HG03066 (cell line): ENCODE measurements around the gene NOL6.
"Not testable (repeated sequence)": the region's sequence is repeated elsewhere in the genome, so short reads cannot be mapped to it uniquely, and the experiment has no call there.

Source experiments
- ATAC-seq: cut with Tn5 transposase; IDR thresholded peaks from one replicate; pipeline ENCODE4 v1.9.1; 2021; ENCODE audit warnings: low read depth; ENCODE audit not compliant: unreplicated experiment

The NOL6 gene

DNA sequence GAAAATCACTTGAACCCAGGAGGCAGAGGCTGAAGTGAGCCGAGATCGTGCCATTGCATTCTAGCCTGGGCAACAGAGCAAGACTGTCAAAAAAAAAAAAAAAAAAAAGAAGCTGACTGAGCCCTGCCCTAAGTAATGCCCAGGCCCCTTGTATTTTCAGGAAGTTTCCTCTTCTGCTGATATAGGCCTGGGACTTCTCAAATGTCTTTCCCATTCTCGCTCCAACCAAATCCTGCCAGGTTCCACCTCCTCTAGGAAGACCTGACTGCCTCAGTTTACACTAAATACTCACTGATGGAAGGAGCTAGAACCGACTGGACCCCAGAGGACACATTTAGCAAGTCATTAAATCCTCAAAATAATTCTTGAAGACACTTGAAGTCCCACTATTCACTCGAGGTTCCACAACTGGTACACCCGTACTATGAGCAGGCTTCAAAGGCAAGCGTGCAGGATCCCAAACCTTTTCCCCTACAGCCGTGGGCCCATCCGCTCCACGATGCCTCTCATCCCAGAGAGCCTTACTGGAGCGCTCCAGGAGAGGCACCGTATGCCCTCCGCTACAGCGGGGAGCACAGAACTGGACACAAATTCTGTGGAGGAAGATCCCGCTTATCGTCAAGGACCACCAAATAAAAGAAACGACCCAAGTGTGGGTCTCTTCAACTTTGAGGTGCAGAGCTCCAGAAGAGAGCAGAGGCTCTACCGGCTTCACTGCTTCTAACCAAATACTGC lies 676 bp downstream of the NOL6 start:
- ATAC-seq, result no peak

DNA sequence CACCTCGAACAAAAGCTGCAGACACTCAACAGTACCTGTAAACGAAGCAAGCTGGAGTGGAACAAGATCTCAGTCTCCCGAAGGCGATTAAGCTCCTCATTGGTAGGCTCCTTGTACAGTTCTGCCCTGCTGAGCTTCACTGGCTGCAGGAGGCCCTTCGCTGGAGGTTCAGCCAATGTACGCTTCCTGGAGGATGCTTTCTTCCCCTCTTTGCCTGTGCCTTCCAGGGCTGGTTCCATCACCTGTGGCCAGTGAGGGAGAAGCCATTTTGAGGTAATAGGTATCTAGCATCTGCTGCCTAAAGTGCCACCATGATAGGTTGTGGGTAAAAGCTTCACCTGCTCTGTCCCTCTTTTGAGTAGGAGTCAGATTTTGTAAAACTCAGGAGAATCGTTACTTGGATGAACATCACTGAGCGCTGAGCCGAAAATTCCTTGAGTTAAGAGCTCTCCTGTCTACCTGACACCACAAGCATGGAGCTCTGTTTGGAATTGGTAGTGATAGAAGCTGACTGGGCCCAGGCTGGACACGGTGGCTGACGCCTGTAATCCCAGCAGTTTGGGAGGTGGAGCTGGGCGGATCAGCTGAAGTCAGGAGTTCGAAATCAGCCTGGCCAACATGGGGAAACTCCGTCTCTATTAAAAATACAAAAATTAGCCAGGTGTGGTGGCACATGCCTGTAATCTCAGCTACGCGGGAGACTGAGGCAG lies 1.4 kb downstream of the NOL6 start:
- no peak for ATAC-seq

DNA sequence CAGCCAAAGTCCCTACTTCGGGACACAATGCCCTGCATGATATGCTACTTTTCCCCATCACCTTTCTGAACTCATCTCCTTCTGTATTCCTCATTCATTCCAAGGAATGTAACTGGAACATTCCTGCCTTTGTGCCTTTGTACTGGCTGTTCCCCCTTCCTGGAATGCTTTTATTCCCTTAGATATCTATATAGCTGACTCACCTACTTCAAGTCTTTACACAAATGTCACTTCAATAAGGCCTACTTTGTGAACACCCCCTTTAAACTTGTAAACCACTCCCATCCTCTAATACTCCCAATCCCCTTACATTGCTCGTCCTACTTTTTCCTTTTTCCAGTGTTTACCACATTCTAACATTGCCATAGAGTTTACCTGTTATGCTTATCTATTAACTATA lies 2.4 kb downstream of the NOL6 start:
- no peak for ATAC-seq

DNA sequence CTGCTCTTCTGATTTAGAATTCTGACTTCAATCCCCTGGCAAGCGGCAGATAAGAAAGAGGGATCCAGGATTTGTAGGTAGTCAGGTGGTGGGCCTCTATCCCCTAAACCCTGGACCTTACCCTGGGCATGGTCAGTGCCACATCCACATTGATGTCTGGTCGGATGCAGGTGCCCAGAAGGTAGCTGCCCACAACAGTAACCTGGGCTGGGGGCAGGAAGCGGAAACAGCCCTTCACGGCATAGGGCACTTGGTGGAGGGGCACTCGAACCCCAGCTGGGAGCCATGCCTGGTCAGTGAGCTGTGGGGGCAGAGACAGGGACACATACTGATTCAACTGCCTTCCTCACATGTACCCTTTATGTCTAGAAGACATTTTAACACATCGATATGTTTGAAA lies 3.8 kb downstream of the NOL6 start:
- no peak for ATAC-seq

DNA sequence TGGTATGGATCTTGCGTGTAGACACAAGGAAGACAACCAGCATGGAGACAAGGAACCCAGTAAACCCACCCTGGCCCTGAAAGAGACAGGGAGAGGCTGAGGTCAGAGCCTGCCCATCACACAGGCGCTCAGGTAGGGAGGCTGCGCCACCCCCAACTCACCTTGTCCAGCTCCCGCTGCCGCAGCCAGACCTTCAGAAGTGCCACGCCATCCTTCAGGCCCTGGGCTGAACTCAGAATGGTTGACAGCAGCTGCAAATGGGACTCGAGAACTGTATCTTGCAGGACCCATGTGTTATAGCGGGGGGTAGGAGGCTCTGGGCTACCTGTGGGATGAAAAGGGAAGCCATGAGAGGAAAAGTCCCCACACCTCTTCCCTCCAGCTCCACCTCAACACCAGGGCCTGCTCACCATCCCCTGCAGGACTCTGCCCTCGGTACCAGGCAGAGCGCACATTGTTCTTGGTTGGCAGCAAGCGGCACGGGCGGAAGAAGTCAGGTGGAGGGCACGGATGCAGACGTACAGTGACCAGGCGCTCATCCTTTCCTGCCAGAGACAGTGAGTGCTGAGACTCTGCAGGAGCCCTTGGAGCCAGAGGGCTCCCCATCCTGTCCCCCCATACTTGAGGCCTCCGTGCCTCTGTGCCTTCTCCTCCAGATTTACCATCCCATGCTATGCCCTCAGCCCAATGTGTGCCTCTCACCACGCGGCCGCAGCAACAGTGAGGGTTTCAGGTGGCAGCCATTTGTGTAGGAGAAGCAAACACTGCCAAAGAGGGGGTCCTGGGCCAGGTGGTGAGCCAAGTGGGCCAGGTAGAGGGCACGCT lies 4.7 kb downstream of the NOL6 start:
- ATAC-seq, result no peak

DNA sequence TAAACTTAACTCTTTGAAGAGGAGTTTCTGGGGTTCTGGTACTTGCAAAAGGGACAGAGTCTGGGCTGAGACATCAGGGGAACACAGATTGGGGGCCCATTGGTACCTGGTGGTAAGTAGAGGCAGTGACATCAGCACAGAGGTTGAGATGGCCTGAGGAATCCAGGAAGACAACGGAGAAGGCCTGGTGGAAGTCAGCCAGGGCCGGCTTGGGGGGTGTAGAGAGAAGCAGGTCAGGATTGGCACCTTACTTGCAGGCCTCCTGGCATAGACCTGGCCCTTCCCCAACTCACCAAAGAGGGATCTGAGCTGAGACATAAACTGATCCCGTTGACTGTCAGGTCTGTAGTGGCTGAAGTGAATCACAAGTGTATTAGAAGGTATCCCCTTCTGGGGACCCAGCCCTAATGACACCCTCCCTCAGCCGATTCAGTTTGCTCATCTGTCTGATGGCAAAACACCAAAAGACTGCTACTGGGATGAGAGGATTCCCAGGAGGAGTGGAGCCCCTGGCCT lies 5.5 kb downstream of the NOL6 start:
- ATAC-seq, result no peak

DNA sequence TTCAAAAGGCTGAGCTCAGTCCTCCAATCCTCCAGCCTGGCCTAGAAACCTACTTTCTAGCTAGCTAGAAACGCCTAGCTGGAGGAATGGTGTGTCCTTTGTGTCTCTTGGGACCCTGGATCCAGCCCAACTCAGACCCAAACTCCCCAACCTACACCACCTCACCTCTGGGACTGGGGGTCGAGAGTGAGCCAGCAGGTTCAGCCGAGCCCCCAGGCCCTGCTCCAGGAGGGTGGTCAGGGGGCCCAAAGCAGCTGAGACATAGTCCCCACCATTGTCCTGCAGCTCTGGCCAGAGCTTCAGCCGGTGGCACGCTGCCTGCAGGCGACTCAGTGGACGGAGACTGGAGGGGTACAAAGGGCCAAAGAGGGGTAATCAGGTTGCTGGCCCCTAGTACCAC lies 6.2 kb downstream of the NOL6 start:
- ATAC-seq, result no peak

DNA sequence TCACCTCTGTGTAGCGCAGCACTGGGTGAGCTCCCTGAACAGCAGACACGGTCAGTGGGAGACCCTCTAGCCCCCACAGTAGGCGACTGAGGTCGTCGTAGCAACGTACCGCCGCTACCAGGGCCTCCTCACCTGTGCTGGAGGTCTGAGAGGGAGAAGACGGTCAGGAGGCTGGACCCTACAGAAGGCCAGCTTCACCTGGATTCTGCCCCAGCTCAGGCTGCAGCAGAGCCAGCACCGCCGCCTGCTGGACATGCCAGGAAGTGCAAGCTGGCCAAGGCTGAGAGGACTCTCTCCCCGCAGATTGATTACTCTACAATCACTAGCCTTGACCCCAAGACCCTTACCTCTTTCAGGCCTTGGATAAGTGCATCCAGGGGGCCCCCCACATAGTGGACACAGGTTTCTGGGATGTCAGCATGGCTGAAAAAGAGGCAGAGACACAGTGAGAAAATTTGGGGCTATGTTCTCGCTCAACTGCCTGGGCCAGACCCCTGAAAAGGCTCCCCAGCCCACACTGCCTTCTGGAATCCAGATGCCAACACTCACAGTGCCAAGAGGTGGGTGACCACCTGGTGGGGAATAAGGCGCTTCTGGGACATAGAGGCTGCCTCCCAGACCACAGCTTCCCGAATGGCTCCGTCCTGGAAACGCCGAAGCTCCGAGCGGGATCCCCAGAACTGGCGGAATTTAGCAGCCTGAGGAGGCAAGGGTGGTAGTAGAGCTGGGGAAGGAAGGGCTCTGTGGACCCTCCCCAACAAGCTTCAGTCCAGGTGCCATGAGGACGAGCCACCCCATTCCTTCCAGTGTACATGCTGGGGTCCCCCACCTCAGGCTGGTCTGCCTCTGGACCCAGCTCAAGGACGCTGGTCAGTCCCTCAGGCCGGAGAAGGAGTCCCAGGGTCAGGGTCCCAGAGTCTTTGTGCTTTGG lies 6.9 kb downstream of the NOL6 start:
- ATAC-seq, result no peak

DNA sequence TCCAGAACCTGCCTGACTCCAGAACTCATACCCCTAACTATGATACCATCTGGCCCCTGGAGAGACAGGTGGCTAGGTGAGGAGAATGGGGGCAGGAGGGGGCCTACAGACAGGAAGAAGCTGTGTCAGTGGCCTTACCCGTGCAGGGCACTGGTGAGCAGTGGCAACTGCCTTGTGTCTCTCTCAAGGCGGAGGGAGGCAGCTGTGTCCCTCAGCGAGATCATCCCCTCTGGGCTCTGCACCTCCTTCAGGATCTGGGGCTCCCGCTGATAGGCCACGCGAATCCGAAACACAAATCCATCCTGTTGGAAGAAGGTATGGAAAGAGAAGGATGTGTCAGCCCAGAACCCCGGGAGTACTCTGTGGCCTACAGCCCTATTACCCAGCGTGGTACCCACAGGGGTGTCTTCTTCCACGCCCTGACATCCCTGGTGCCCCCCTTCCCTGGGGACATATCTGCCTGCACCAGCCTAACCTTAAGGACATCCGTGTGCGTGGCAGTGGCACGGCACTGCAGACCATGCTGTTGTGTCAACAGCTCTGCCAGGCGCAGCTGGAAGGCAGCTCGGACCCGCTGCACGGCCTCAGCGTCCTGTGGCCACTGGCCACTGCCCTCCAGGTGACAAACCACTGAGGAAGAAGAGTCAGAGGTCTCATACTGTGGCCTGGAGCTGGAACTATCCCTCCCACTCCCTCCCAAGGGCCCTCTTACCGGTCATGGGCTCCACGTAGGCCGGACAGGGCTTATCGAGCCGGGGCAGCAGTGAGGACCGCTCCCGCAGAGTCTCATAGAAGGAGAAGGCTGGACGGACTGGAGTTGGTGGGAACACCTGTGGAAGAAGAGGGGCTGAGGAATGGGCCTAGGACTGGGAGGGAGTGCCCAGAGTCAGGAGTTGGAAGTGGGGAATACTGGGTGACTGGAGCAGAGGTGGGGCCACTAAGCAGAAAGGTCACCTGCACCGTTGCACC lies 7.8 kb downstream of the NOL6 start:
- no peak for ATAC-seq

DNA sequence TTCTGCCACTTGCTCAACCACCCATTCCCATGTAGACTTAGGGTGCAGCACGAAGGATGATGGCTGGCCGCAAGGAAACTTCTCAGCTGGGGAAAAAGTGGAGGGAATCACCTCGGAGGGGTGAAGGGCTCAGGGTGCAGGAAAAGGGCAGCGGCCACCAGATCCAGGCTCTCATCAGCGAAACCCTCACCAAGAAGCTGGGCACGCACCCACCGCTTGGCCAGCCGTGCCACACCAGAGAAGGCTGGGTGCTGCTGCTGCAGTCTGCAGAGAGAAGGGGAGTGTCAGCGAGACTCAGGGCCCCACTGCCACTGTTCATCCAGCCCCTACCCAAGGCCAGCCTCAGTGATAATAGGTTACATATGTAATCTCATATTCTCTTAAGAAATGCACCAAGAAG lies 8.6 kb downstream of the NOL6 start:
- ATAC-seq, result no peak

DNA sequence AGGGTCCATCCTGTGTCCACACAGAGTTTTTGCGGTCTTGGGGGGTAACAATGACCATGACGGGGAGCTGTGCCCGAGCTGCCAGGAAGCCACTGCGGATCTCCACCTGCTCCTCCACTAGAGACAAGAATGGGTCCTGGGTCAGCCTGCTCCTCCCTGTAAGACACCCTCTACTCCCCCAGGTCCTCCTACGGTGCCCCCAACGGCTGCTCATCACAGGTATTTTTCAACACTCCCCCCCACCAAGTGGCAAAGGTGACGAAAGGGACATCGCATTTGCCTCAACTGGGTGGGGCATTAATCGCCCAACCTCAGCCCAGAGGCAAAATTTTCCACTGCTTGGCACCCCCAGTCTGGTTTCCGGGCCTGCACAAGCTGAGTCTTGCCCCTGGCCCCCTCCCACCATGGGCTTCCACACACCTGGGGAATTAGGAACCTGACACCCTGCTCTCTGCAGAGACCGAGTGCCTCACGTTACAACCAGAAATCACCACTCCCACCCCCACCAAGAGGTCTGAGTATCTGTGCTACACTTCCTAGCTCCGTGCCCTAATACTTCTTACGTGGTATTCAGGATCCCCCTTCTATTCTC lies 9.6 kb downstream of the NOL6 start:
- ATAC-seq, result no peak

DNA sequence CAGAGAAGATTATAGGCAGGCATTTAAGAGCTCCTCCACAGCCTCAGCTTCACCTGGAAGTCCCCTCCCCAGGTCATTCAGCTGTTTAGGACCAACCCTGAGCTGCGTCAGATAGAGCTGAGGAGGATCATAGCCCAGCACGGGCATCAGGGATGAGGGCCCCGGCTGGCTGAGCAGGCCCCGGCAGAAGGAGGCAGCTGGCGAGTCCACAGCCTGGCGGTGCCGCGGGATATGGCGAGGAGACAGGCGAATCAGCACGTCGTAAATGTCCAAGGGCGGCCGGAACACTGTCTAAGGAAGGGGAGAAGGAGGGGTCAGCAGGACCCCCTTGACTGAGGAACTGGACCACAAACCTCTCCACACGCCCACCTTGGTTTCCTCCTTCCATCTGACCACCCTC lies 10.6 kb downstream of the NOL6 start:
- no peak for ATAC-seq

DNA sequence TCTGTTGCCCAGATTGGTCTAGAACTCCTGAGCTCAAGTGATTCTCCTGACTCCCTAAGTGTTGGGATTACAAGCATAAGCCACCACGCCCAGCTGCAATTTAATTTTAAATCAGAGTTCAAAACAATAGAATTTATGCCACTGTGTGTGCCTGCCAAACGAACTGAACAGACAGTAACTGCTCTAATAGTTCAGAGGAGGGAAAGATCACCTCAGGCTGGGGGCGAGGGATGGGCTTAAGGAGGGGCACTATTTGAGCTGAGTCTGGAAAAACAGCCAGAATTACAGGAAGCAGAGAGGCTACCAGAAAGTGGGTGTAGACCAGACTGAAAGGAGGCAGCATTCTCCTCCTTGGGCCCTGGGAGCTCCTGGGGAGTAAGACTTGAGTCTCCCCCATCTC lies 12.2 kb downstream of the NOL6 start:
- no peak for ATAC-seq

DNA sequence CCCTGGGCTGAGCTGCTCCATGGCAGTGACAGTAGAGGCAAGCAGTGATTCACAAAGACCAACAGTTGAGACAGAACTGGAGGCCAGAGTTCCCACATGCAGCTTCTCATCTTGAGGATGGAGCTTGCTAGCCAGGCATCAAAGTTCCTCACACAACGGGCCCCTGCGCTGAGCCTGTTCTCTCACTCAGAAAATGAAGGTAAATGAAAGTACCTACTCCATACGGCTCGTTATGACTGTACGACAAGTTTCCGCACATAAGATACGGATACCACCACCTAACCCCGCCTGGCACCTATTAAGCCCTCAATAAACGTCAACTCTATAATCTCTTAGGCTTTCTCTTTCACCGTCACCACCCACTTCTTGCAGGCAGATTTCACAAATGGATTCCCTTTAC lies 12.9 kb downstream of the NOL6 start:
- ATAC-seq, result no peak

DNA sequence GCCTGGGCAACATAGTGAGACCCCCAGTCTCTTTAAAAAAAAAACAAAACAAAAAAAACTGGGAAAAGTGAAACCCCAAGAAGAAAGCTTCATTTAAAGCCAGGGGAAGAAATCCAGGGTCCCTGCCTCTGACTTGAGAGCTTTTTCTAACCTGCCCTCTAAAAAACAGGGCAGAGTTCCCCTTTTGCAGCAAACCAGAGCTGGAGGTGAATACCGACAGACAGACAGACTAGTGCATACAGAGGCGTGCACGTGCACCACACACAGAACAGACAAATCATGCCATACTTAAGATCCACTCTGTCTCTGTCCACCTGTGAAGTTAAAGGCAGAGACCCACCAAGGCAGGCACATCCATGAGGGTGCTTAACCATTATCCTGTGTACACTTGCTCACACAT lies 14.6 kb downstream of the NOL6 start:
- no peak for ATAC-seq

DNA sequence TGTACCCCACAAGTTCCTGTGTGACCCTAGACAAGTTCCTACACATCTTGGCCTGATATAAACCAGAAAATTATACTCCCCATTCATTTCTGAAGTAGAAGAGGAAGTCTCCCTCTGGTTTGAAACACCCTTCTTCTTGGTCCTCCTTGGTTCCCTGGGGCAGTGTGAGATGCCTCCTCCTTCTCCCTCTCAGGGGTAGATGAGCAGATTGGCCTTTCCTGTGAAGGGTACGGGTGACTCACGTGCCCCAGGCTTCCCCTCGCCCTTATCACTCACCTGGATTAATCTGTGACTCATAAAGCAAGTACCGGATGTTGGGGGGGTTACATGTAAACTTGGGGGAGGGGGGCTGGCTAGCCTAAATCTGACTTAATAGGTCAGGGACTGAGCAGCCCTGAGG lies 15.3 kb downstream of the NOL6 start:
- ATAC-seq, result no peak

DNA sequence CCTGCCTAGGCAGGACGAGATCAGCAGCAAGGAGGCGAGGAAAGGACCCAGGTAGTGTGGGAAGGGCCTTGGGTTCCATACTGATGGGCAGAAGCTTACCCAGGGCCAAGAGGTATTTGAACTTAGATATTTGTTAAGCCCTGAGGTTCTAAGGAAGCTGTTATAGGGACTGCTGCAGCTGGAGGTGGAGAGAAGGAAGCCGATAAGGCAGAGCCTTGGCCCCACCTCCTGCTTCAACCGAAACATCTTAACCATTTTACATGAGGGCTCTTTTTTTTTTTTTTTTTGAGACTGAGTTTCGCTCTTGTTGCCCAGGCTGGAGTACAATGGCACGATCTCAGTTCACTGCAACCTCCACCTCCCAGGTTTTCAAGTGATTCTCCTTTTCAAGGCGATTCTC lies 17.8 kb downstream of the NOL6 start:
- ATAC-seq, result no peak

DNA sequence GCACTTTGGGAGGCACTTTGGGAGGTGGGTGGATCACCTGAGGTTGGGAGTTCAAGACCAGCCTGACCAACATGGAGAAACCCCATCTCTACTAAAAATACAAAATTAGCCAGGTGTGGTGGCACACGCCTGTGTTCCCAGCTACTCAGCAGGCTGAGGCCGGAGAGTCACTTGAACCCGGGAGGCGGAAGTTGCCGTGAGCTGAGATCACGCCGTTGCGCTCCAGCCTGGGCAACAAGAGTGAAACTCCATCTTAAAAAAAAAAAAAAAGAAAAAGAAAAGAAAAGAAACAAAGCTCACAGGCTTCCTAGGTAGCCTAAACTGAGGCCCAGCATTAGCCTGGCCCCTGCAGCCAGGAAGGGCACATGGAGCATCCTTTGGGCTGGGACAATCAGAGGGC lies 18.3 kb downstream of the NOL6 start:
- not testable (repeated sequence) for ATAC-seq

DNA sequence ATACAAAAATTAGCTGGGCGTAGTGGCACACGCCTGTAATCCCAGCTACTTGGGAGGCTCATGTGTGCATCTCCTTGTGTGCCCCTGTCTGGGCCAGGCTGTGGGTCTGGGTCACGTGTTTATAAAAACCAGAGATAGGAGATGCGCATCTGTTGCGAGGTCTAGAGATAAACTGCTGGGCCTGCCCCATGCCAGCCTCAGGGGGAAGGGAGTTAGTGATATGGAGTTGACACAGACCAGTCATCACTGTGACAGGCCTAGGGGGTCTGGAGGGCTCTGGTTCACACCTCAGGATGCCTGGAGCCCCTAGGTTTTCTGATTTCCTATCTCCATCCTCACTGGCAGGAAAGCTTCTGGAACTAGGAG lies 19.1 kb downstream of the NOL6 start:
- not testable (repeated sequence) for ATAC-seq
